Measurements from ENCODE around the gene SERINC3. TPM values are rescaled to one million over a fixed set of nuclear protein-coding genes. Genes with fewer than 3 reads are reported as not detected.

The SERINC3 gene
- 111 and 135 TPM in 2 replicates for total RNA-seq

DNA sequence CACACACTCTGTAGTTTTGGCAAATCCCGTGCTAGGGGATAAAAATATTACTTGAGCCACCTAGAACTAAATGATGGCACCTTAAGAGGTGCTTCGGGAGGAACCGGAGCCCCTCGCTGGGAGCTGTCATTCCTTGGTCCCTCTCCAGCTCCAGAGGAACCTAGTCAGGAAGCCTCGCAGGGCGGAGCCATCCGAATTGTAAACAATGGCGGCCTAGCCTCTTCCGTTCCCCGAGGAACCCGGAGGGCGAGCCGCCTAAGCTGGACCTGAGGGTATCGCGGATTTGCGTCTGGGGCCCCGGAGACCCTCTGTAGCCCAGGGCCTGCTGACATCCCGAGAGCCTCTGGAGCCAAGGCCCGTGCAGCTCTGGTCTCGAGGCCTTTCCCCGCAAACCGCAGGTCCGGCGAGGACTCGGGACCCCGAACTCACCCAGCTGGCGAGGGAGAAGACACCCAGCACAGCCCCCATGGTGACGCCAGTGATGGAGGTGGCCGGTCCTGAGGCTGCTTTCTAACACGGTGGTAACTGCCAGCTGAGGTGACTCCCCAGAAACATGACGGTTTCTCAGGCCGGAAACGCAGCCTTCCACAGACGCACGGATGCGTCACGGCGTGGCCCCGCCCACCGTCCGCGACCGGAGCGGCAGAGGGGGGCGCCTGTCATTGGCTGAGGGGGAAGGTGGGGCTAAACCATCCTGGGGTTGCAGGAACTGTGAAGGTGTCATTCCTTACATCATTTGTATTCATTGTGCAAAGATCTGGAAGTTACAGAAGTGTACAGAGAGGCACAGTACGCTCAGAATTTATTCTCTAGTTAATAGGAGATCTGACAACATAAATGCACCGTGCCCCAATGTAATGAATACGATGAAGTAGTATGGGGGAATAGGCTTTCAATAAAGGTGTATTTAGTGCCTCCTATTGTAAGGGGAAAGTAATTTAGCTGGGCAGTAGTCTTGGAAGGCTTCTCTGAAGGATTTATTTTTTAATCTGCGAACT, at the start of gene SERINC3:
SERINC3 (minus strand) TSS at position 587 of the 998 bp plus-strand sequence; CDS start at position 468, 119 bp downstream.

DNA sequence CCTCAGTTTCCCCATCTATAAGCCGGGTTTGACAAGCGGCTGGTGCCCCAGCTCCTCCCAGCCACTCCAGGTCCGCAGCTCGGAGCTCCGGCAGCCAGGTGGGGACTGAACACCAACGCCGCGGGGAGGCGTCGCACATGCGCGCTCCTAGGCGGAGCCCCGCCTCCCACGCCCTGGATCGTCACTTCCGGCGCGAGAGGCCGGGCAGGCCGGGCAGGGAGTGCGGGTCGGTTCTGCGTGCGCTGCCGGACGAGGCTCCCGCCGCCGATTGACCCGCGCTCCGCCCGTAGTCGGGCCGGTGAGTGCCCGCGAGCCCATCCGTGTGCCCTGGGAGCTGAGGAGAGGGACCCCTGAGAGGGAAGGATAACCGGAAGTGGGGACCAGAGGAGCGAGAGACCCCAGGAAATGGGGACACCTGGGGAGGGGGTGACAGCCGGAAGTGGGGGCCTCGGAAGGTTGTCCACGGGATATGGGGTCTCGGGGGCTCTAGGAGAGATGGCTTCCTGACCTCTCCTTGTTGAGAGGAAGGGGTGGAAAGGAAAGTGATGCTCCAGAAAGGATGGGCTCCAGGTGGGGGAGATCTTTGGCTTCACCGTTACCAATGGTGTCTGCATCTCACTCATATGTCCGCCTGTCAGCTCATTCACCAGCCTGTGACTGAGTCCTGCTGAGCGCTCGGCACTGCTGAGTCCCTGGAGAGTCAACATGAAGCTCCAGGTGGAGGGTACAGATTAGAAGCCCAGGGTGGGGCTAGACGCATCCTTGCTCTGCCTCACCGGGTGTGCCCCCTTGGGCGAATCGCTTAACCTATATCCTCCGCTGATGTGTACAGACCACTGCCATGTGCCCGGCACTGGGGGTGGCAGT, 45.9 kb downstream of the SERINC3 start, which contains the start of gene TTPAL:
TTPAL (plus strand) TSS at position 181 of the 867 bp plus-strand sequence. CDS start 4,126 bp downstream, outside the sequence.

Small RNA genes lying within 50 kb of the gene (small RNA-seq; reads per million reads assigned to genes)
- 0.27 reads per million, percentile 4 among the genes with 10 or more reads in this experiment for gene RPL37AP1

Other genes with a start within 250 kb of the SERINC3 start
- gene FITM2, start 210.9 kb downstream of the SERINC3 start, total RNA-seq, result 7.5 and 7.8 TPM in 2 replicates
- gene R3HDML, start 185.0 kb downstream of the SERINC3 start, total RNA-seq, result not detected in 2 replicates
- gene HNF4A, start 166.4 kb downstream of the SERINC3 start, total RNA-seq, result not detected in 2 replicates
- 7.5 and 8.2 TPM in 2 replicates for gene TTPAL, start 46.2 kb downstream of the SERINC3 start, total RNA-seq
- 258 and 286 TPM in 2 replicates for gene PKIG, start 60.5 kb upstream of the SERINC3 start, total RNA-seq
- gene ADA, start 129.6 kb upstream of the SERINC3 start, total RNA-seq, result 13.3 and 29.7 TPM in 2 replicates
- under 0.01 TPM in 1 of 2 replicates, not detected in the other for gene CCN5, start 193.3 kb upstream of the SERINC3 start, total RNA-seq
- not detected in 2 replicates for gene KCNK15, start 223.8 kb upstream of the SERINC3 start, total RNA-seq

Measured in vein endothelial cell (primary cell).